H1 (cell line): ENCODE measurements around the gene KCNN4. TPM values are rescaled to one million over a fixed set of nuclear protein-coding genes. Genes with fewer than 3 reads are reported as not detected.

Experiments
- CTCF ChIA-PET: fragments of 300-600 bp; sonication (Branson Sonifier 250); formaldehyde crosslinking; loops from one replicate; lab custom pipeline; 2021; ENCODE audit not compliant: partially characterized antibody; lab: Charles Lee
- POLR2A ChIA-PET: fragments of 300-600 bp; sonication (Branson Sonifier 250); formaldehyde crosslinking; loops from one replicate; lab custom pipeline; 2021; ENCODE audit warnings: inconsistent platforms; ENCODE audit not compliant: partially characterized antibody; lab: Charles Lee
- DNase-seq, 2 experiments: peaks; one replicate each; pipeline versions ENCODE4 v3.0.0 to v3.0.0-alpha.2; 2010 to 2022; ENCODE audit warnings: low spot score in 2 of 2, low read depth in 1 of 2, mixed read lengths in 1 of 2
- FAIRE-seq: peaks from 2 replicates; lab custom pipeline; 2011; peaks lifted over from hg19 to GRCh38; lab: Jason Lieb, UNC
- H2AFZ ChIP-seq: 2 replicates; pipeline ENCODE4 v1.8.1; 2012; ENCODE audit warnings: low read length, inconsistent platforms
- H2AK5ac ChIP-seq: 2 replicates; pipeline ENCODE4 v1.6.1; 2013; ENCODE audit warnings: low read depth, low read length
- H2BK120ac ChIP-seq: replicated peaks from 2 replicates; pipeline ENCODE3; 2013; ENCODE audit warnings: low read depth, low read length, inconsistent platforms
- H2BK12ac ChIP-seq: 2 replicates; pipeline ENCODE4 v1.6.1; 2013; ENCODE audit warnings: low read depth, low read length
- H2BK15ac ChIP-seq: 2 replicates; pipeline ENCODE4 v1.6.1; 2013; ENCODE audit warnings: low read length
- H2BK20ac ChIP-seq: 2 replicates; pipeline ENCODE4 v1.6.1; 2013; ENCODE audit warnings: low read length
- H2BK5ac ChIP-seq: 2 replicates; pipeline ENCODE4 v1.6.1; 2013; ENCODE audit warnings: low read depth, low read length
- H3K14ac ChIP-seq: 2 replicates; pipeline ENCODE4 v1.6.1; 2013; ENCODE audit warnings: inconsistent platforms; ENCODE audit not compliant: insufficient read length
- H3K18ac ChIP-seq: 2 replicates; pipeline ENCODE4 v1.6.1; 2013; ENCODE audit warnings: low read length; ENCODE audit errors: extremely low read depth
- H3K23ac ChIP-seq: 2 replicates; pipeline ENCODE4 v1.6.1; 2013; ENCODE audit warnings: inconsistent platforms; ENCODE audit not compliant: insufficient read length
- H3K23me2 ChIP-seq: 2 replicates; pipeline ENCODE4 v1.6.1; 2013; ENCODE audit warnings: low read depth, low read length
- H3K27ac ChIP-seq: 2 replicates; pipeline ENCODE4 v1.6.1; 2011; ENCODE audit warnings: low read depth, low read length, inconsistent platforms
- H3K27me3 ChIP-seq, 4 experiments: replicated peaks in 1 of 4; 1 replicate in 1 of 4; 2 replicates in 3 of 4; pipeline versions ENCODE4 v1.6.1 to v1.8.1; 2011 to 2013; ENCODE audit warnings: low read length in 3 of 4, mild to moderate bottlenecking in 3 of 4, inconsistent platforms in 2 of 4, mixed read lengths in 2 of 4, moderate library complexity in 1 of 4; ENCODE audit not compliant: control insufficient read depth in 3 of 4, insufficient read depth in 3 of 4; ENCODE audit errors: extremely low read depth in 1 of 4
- H3K36me3 ChIP-seq, 4 experiments: 2 replicates each; pipeline versions ENCODE4 v1.6.1 to v1.8.1; 2011 to 2013; ENCODE audit warnings: mild to moderate bottlenecking in 4 of 4, low read length in 3 of 4, moderate library complexity in 2 of 4, control low read depth in 1 of 4, inconsistent platforms in 1 of 4; ENCODE audit not compliant: insufficient read depth in 4 of 4, control insufficient read depth in 2 of 4
- H3K4ac ChIP-seq: replicated peaks from 2 replicates; pipeline ENCODE3; 2013; ENCODE audit warnings: low read length, low read depth, mixed read lengths, inconsistent platforms; ENCODE audit not compliant: insufficient read length
- H3K4me1 ChIP-seq, 4 experiments: replicated peaks in 1 of 4; 1 replicate in 1 of 4; 2 replicates in 3 of 4; pipeline versions ENCODE4 v1.6.1 to v1.8.1; 2011 to 2013; ENCODE audit warnings: low read length in 3 of 4, inconsistent platforms in 2 of 4, mixed read lengths in 1 of 4; ENCODE audit not compliant: insufficient read depth in 4 of 4, control insufficient read depth in 3 of 4
- H3K4me2 ChIP-seq, 2 experiments: 2 replicates each; pipeline versions ENCODE4 v1.6.1 to v1.8.1; 2011 to 2013; ENCODE audit warnings: low read depth in 2 of 2, low read length in 2 of 2, control low read depth in 1 of 2, inconsistent platforms in 1 of 2, mild to moderate bottlenecking in 1 of 2; ENCODE audit not compliant: insufficient read depth in 1 of 2
- H3K4me3 ChIP-seq, 4 experiments: fragments of 200-600, 300-600 bp in 1 of 4; sonication (generic), shearing (Covaris generic), sonication (Bioruptor Twin) in 1 of 4; 2 replicates each; pipeline versions ENCODE4 v1.5.1 to v1.8.1; 2011 to 2016; ENCODE audit warnings: low read length in 4 of 4, low read depth in 3 of 4, control low read depth in 2 of 4, inconsistent platforms in 2 of 4, mild to moderate bottlenecking in 2 of 4, mixed read lengths in 1 of 4, moderate library complexity in 1 of 4; ENCODE audit not compliant: insufficient read depth in 2 of 4; ENCODE audit errors: extremely low read depth in 1 of 4
- H3K56ac ChIP-seq: replicated peaks from 2 replicates; pipeline ENCODE3; 2013; ENCODE audit warnings: low read depth, mild to moderate bottlenecking, mixed read lengths, low read length, inconsistent platforms; ENCODE audit not compliant: insufficient read length
- H3K79me1 ChIP-seq: 2 replicates; pipeline ENCODE4 v1.6.1; 2013; ENCODE audit warnings: low read depth, low read length, control low read depth
- H3K79me2 ChIP-seq, 2 experiments: 2 replicates each; pipeline versions ENCODE4 v1.6.1 to v1.8.1; 2012 to 2013; ENCODE audit warnings: low read length in 2 of 2, mild to moderate bottlenecking in 2 of 2, inconsistent platforms in 1 of 2; ENCODE audit not compliant: insufficient read depth in 2 of 2, control insufficient read depth in 1 of 2
- H3K9ac ChIP-seq, 4 experiments: replicated peaks in 1 of 4; 1 replicate in 1 of 4; 2 replicates in 3 of 4; pipeline versions ENCODE4 v1.6.1 to v1.8.1; 2011 to 2013; ENCODE audit warnings: low read depth in 3 of 4, low read length in 3 of 4, control low read depth in 2 of 4, mild to moderate bottlenecking in 2 of 4, moderate library complexity in 2 of 4, inconsistent platforms in 1 of 4; ENCODE audit errors: extremely low read depth in 1 of 4
- H3K9me3 ChIP-seq, 2 experiments: 2 replicates each; pipeline versions ENCODE4 v1.6.1 to v1.8.1; 2012 to 2013; ENCODE audit warnings: mild to moderate bottlenecking in 2 of 2, moderate library complexity in 2 of 2, control low read depth in 1 of 2, inconsistent platforms in 1 of 2, low read depth in 1 of 2, low read length in 1 of 2, mixed read lengths in 1 of 2; ENCODE audit not compliant: insufficient read depth in 2 of 2
- H4K20me1 ChIP-seq, 2 experiments: replicated peaks in 1 of 2; 2 replicates each; pipeline versions ENCODE3 to v1.8.1; 2011 to 2013; ENCODE audit warnings: inconsistent platforms in 2 of 2, low read length in 2 of 2, mild to moderate bottlenecking in 1 of 2; ENCODE audit not compliant: insufficient read depth in 2 of 2, control insufficient read depth in 1 of 2
- H4K5ac ChIP-seq: 2 replicates; pipeline ENCODE4 v1.6.1; 2013; ENCODE audit warnings: low read length, low read depth, mixed read lengths, inconsistent platforms; ENCODE audit not compliant: insufficient read length
- H4K8ac ChIP-seq: 2 replicates; pipeline ENCODE4 v1.8.0; 2013; ENCODE audit warnings: mild to moderate bottlenecking, moderate library complexity, low read length, inconsistent platforms; ENCODE audit not compliant: insufficient read depth; ENCODE audit errors: extremely low read depth
- H4K91ac ChIP-seq: replicated peaks from 2 replicates; pipeline ENCODE3; 2013; ENCODE audit warnings: low read length, mixed read lengths, inconsistent platforms; ENCODE audit not compliant: insufficient read length
- NANOG ChIP-seq: IDR thresholded peaks from 2 replicates; pipeline ENCODE4 v1.6.1; 2011; ENCODE audit warnings: low read length, low read depth, mild to moderate bottlenecking, inconsistent platforms; ENCODE audit not compliant: insufficient read depth, poor library complexity, severe bottlenecking
- RXRA ChIP-seq: IDR thresholded peaks from 2 replicates; pipeline ENCODE4 v1.6.1; 2011; ENCODE audit warnings: low read depth, mild to moderate bottlenecking, low read length, moderate library complexity; ENCODE audit not compliant: insufficient read depth
- WGBS, 2 experiments: shearing (Covaris generic) in 1 of 2; methylation state at CpG; one replicate each; pipeline versions ENCODE4 v1.1.6 to v1.1.7; 2013 to 2015; ENCODE audit warnings: low lambda C conversion rate in 2 of 2, mixed read lengths in 2 of 2, inconsistent platforms in 1 of 2, low coverage in 1 of 2, missing lambda C conversion rate in 1 of 2; ENCODE audit not compliant: insufficient replicate concordance in 2 of 2, insufficient coverage in 1 of 2, insufficient read length in 1 of 2; ENCODE audit errors: extremely low coverage in 1 of 2, missing lambda C conversion rate in 1 of 2; 5-methylcytosine and 5-hydroxymethylcytosine counted together
- polyA plus RNA-seq, 7 experiments: library from polyadenylated mRNA; depleted of rRNA in 3 of 7; stranded (reverse) in 5 of 7; unstranded in 2 of 7; fragments of >200 nt in 5 of 7; fragments of 200-250 nt in 2 of 7; gene quantifications; 1 replicate in 5 of 7; 2 replicates in 1 of 7; 4 replicates in 1 of 7; pipeline versions ENCODE4 v1.2.1 to v1.2.3, GENCODE V29; 2011 to 2013; ENCODE audit warnings: missing spikeins in 2 of 7, mixed read lengths in 2 of 7
- total RNA-seq: library from RNA; stranded (reverse); fragmentation: NEBNext Ultra II Directional; extraction: Animal tissue kit (Norgen Biotek cat#: 25700); gene quantifications from 2 replicates; pipeline ENCODE4 v1.2.1, GENCODE V29; 2021

The KCNN4 gene
- total and polyA plus RNA-seq, 2 of the 8 experiments (the other 6 are each of a cell fraction or from before 2014, with no cell fraction given): 0.78 to 1.5 TPM

- Histone ChIP-seq H4K8ac (no peak overlapping the region), H3K9ac (no peak overlapping the region)
- POLR2A ChIA-PET: interaction anchor here (0.6 kb wide), 1 partner anchor 68 kb away, joined by 3 read pairs; no protein-coding TSS in a partner anchor
Observed at GRCh38 chr19:43760941-43761340, 19.8 kb downstream of the KCNN4 start.

More at GRCh38 chr19:43760941-43761340, 19.8 kb downstream of the KCNN4 start:
- no peak overlapping the region for H3K4ac ChIP-seq
- H2AFZ ChIP-seq: no peak overlapping the region
- no peak overlapping the region for H2BK5ac ChIP-seq
- no peak overlapping the region for H2AK5ac ChIP-seq
- H4K91ac ChIP-seq: no peak overlapping the region
- TF ChIP-seq RXRA: no peak
- TF ChIP-seq NANOG: no peak
- H2BK120ac ChIP-seq: no peak overlapping the region
- no peaks in the 10 kb centered on the region for H3K23me2 ChIP-seq
- no peak for DNase-seq
- WGBS, 2 experiments: 87% methylated on average over 4 of the region's 4 CpGs; no CpG with 5 or more reads in 1 of the 2 experiments
- no peaks in the 10 kb centered on the region for H3K79me2 ChIP-seq
- no peak overlapping the region for H3K4me2 ChIP-seq
- H3K27ac ChIP-seq: no peak overlapping the region
- H3K18ac ChIP-seq: no peak overlapping the region
- H3K27me3 ChIP-seq: no peaks in the 10 kb centered on the region
- H2BK20ac ChIP-seq: no peak overlapping the region
- H4K20me1 ChIP-seq: no peaks in the 10 kb centered on the region
- no peak overlapping the region for H2BK15ac ChIP-seq
- no peak overlapping the region for H3K4me3 ChIP-seq
- H3K9me3 ChIP-seq: no peaks in the 10 kb centered on the region
- H3K23ac ChIP-seq: no peak overlapping the region
- H4K5ac ChIP-seq: no peak overlapping the region
- no peaks in the 10 kb centered on the region for H3K36me3 ChIP-seq
- H3K14ac ChIP-seq: no peak overlapping the region
- CTCF ChIA-PET: interaction anchor here (0.6 to 30.4 kb wide), 4 partner anchors 19 to 49 kb away, joined by 3 to 703 read pairs (median 5); partner anchors contain the start of gene KCNN4
- H3K79me1 ChIP-seq: no peaks in the 10 kb centered on the region; the same call in 1 of the 2 replicates
- H2BK12ac ChIP-seq: no peak overlapping the region
- H3K56ac ChIP-seq: no peak overlapping the region
- peaks cover 0 to 4% (median 2%) of the 10 kb centered on the region in 4 experiments; a peak in 4 of 7 replicates for H3K4me1 ChIP-seq
- no peak for FAIRE-seq
